Measurements from ENCODE around the gene LAMA1.

The LAMA1 gene

DNA sequence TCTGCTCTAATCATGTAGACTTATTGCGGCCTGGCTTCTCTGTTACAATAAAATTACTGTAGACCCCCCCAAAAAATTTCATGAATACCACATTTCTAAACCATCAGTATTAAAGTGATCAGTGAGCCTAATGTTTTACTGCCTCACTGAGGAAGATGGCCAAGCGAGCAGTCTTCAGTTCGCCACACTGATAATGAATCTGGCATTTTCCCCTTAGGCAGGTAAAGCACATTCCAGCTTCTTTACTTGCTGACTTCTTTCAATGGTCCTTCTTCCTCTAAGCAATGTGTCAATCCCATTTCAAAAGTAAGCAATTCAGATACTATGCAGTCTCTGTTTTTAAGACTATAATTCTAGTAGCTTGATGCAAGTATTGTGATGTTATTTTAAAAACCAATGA, 137.6 kb downstream of the LAMA1 start:
- no peak for DNase-seq

DNA sequence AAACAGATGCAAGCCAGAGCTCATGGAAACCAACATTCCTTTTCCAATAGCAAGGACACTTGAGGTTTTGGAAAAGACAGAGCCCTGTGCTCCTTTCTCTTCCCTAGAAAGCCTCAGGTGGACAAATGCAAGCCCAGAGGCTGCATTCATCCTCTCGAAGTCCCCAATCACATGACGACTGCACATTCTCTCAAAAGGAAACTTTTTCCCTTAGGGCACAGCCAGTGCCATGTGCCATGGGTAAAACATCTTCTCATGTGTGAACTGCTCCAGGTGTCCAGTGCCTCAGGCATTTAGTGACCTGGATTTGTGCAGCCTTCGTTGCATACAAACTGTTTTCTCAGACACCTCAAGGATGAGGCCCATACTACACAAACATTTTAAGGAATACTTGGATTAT, 140.7 kb downstream of the LAMA1 start:
- no peak for DNase-seq

DNA sequence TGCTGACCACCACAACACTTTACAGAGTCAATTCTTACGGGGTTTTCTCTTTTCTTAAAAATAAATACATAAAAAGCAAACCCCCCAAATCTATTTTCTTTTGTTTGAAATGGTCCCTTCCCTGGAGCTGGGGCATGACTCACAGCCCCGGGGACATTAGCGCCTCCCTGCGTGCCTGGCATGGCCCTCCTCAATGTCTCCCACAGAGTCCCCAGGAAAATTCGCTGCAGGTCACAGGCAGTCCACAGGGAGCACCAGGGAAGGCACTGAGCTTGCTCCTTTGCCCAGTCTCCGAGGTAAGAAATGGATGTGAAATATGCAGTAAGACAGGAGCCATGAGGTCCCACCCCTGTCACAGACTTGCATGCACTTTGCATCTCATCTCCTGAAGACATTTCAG, 142.5 kb downstream of the LAMA1 start:
- DNase-seq = no peak

DNA sequence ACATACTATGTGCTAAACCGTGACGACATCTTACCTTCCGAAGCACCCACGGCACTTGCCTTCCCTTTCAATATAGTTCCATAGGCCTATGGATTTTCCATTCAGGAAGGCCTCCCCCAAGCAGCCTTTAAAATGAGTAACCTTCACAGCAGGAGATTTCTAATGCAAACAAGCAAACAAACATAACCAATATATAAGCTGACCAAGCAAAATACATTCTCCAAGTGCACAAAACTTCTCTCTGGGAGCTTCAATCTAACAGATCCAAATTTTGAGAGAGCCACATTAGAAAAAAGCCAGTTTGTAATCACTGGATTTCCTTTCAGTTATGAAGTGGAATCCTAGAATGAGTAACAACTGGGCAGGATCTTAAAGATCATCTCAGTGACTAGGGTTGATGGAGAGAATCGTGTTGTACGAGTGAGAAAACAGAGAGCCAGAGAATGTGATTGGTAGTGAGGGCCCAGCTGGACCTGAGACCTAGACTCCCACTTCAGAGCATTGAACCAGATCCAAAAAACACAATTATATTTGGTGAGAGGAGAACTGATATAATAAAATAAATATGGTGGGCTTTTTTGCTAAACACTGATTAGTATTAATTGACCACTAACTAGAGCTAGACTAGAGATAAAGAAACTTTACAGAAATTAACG, 145.6 kb downstream of the LAMA1 start:
- DNase-seq = no peak

DNA sequence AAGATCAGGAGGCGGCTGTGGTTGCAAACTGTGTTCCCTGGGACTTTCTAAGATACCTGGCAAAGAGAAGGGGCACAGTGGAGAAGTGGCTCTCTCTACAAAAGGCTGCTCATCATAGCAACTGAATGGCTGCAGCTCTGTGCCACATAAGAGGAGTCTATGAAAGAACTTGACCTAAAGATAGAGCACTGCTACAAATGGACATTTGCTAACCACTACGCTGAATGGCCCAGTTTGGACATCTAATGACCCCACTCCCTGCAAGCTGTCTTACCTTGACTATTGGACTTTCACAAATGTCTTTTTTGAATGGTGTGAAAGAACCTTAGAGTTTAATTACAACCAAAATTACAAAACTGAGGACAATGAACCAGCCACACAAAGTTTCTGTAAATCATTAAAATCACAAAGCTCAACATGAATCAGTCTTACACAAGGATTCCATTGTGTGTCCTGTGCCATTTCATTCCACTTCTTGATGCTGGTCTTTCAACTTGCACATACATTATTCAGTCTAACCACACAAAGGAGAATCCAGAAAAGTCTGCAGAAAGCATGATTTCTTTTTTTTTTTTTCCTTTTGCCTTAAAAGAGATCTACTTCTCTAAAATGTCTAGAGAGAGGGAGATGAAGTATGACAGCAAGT, 154.0 kb downstream of the LAMA1 start:
- DNase-seq = no peak

DNA sequence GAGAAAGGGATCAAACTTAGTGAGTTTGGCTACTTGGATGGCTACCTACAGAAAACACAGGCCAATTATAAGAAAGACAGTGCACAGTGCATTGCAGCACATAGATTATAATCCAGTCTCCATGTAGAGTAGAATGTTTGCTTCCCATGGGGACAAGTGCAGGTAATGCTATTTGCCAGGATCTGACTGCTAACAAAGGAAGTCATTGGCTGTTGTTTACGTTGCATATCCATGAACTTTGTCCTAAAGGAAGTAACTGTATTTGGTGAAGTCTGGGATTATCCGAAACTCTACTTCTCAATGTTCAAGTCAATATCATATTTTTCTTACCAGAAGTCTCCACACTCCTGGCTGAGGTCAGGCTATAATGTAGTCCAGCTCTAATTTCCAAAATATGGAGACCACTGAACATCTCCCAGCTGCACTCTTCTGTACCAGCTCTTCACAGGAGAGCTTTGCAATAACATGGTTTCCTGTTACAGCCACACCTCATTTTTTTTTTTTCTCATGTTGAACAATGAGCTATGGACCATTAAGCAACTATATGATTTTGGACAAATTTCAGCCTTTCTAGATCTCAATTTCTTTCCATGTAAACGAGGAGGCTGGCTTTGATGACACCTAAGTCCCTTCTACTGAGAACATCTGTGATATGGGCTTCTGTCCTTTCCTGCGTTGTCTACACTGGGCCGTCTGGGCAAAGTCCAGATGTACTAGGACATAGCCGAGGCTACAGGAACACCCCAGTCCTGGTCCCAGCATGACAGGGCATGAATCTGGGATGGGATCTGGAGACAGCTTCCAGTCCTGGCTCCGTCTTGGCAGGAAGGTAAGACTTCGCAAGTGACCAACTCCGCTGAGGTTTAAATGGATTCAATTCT, 154.8 kb downstream of the LAMA1 start:
- no peak for DNase-seq

DNA sequence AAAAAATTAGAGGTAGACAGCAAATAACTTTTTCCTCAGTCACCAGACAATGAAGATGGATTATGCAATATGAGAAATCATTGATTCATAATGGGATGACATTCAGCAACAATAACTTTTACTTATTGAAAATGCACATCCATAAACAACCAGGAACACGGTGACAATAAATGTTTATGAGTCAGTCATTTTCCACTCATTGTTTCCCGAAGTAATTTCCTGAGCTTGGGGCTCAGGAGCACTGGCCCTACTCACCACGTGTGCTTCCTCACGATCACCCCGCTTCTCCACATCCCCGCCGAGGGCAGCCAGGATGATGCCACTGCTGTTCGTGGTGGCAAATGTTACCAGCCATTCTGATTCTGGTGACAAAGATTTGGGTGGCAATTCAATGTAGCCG, 156.3 kb downstream of the LAMA1 start:
- DNase-seq = no peak

DNA sequence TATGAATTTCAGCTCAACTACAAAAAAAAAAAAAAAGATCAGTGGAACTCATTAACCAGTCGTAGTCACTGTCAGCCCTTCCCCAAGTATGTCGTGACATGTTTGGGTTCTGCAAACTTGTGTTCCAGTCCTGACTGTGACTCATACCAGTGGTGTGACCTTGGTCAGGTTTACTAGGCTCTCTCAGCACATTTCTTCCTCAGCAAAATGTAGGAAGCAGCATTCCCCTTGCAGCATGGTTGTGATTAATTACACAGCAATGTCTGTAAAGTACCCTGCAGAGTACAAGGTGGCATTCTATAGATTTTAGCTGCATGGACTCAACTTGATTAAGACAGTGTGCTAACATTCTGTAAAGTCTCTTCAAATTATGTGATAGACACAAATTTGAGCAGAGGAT, 156.9 kb downstream of the LAMA1 start:
- DNase-seq = no peak

DNA sequence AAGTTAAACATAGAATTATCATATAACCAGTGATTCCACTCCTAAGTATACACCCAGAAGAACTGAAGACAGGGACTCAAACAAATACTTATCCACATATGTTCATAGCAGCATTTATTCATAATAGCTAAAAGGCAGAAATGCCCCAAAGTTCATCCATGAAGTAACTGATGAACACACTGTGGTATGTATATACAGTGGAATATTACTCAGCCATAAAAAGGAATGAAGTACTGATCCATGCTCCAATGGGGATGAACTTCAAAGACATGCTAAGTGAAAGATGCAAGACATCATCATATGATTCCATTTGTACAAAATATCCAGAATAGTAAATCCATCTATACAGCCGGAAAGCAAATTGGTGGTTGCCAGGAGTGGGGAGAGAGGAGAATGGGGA, 157.5 kb downstream of the LAMA1 start:
- DNase-seq = no peak

DNA sequence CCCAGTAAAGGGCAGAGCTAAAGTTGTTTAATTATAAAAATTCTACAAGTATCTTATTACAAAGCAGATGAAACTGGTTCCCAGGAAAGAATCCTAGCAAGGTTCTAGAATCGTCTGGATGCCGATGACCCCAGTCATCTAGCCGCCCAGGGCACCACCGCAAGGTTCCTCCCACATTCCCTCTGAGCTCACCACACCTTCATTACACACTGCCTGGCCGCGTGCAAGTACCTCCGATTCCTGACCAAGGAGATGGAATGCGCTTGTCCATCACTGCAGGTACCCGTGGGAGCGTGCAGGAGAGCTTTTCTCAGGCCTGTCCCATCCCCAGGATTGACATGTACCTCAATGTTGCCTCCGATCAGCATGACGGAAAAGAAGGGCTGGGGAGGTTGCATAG, 158.5 kb downstream of the LAMA1 start:
- DNase-seq = no peak

DNA sequence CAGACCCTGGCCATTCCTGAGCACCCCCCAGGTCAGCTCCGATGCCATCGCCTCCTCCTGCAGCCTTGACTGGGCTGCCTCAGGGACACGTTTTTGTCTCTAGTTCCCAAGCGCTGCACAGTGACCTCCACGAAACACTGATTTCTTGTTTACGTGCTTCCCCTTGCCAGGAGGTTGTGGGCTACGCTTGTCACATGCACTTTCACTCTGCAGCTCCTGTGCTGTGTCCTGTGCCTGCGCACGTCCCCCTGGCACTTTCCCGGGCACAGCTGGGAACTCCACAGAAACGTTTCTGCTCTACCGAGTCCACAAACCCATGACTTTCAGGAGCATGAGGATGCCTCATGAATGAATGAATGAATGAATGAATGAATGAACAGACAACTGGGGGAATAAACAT, 160.6 kb downstream of the LAMA1 start:
- no peak for DNase-seq

DNA sequence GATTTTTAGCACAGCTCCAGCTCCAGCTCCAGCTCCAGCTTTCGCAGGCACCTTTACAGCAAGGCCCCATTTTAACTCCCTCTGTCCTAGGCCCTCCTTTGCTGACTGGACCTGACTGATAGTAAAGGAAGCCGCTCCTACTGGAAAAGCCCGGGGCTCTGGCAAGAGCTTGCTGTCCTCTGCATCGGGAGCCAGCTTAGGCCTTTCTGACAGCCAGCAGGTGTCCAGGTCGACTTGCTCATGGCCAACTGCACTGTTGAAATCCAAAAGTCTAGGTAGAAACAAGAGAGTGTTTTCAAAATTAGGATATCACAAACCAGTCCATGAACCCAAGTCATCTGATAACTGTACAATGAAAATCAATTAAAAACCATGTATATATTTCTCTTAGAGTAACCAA, 161.1 kb downstream of the LAMA1 start:
- DNase-seq = no peak

DNA sequence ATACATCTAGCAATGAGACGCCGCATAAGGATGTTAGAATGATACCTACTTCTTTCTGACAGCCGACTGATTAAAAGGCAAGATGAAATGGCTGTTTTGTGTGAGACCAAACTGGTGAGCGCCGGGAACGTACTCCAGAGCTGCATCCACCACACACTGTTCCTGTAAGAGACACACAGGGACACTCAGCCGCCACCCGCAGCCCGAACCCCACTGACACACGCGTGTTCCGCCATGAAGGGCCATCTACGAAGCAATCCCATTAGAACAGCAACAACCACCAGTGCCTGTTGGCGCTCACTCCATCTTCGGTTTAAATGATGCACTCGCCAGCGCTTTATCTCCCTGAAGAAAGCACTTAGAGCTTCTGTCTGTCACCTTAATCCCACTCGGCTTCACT, 162.3 kb downstream of the LAMA1 start:
- no peak for DNase-seq

DNA sequence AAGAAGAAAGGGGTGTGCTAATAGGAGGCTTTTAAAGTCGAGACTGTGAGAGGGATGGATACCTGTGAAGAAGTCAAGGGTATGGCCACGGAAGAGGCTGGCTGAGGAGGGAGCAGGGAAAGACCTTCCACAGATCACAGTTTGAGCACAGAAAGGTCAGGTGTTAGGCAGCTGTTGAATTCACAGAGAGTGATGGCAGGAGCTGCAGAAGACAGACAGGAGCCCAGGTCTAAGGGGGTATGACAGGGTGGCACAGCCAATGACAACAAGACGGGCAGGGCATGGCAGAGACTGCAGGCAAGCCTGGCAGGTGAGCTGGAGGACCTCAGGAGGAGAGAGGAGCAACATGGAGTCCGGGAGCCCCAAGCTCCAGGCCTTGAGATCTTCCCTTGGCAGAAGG, 163.1 kb downstream of the LAMA1 start:
- DNase-seq = no peak

DNA sequence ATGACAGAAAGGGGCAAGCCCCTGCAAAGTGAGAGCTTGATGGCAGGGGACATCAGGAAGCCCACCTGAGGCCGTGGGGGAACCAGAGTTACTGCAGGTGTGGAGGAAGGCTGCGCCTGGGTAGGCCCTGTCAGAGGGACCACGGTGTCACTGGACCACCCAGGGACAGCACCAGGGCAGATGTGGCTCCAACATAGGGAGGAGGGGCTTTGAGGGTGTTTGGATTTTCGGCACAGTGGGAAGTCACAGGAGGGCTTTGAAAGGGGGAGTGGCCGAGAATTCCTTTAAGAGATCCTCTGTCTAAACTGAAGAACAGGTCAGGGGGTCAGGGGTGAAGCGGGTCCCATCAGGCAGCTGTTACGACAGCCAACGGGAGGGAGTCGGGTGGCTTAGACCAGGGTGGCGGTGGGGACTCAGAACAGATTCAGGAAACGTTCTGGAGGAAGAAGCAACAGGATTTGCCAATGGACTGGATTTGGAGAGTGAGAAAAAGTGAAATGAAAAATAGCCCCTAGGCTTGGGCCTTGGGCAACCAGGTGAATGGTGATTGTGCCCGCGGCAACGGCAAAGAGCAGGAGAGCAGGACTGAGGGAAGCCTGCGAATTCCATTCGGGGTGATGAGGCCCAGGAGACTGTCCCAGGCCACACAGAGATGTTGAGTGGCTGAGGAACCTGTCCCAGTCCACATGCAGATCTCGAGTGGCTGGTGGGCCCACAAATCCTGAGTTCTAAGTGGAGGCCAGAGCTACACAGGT, 166.1 kb downstream of the LAMA1 start:
- DNase-seq = no peak

DNA sequence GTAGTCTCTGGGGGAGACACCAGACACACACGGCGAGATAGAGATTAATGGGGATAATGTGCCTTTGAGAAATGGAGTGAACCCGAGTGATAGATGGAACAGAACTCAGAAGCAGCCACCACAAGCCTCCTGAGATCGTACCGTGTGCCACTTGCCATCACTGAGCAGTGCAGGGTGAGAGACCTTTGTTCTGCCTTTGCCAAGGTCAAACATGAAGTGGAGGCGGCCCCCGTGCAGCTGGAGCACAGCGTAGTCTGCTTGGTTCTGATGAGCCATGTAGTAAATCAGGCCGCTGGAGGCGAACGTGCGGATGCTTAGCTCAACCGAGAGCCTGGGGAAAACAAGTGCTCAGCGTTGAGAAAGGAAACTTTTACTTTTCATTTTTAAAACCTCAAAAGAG, 167.0 kb downstream of the LAMA1 start:
- DNase-seq = no peak

DNA sequence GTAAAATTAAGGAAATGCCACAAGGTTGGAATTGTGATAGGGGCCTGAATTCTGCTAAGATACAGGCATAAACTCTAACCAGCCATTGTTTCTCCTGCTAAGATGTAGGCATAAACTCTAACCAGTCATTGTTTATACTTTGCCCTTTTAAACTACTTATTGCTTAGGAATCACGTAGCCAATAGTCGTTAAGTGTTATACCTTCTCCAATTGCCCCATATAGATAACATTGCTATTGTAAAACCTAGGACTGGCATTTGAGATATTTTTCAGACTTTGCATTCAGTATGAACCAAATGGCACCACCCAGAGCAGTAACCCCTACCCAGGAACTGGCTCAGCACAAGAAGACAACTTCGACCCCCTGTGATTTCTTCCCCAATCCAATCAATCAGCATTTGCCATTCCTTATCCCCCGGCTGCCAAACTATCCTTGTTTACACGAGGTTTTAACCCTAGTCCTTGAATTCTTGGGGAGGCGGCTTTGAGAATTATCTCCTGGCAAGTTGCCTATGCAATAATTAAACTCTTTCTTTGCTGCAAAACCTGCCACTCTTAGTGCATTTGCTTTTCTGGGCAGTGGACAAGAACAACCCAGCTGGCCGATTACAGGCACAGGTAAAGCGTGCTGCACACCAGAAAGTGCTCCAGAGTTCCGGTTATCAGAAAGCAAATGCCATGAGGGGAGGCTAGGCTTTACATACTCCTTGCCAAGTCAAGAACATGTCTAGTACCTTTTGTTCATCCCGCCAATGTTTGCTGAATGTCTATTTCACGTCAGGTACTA, 167.6 kb downstream of the LAMA1 start:
- DNase-seq = no peak

DNA sequence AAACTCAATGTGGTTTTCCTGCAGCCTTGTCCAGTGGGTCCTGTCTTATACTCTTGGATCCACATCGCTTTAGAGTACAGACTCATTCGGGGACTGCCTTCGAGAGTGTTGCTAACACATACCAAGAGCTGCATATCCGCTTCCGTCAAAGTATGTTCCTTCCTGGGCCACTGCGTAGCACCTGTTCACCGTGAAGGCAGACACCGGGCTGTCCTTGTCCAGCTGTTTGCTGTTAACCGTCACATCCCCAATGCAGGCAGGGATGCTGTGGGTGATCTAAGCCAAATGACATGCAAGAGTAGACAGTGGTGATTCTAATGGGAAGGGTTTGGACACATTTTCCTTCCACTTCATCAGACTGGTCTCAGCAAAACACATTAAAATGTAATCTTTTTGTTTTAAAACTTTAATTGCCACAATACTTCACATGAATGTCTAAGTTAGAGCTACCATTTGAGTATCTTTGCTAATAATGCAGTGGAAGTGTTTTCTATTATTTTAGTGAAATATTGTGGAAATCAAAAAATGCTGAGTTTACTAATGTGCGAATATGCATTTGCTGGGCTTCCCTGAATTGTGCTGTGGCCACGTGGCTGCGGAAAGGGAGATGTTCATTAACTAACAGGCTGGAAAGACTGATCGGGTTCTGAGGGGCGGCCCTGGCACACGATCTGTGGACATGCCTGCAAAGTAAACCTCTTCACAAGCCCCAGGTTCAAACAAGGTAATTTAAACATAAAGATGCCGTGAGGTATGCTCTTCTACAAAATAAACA, 169.1 kb downstream of the LAMA1 start:
- DNase-seq = no peak

DNA sequence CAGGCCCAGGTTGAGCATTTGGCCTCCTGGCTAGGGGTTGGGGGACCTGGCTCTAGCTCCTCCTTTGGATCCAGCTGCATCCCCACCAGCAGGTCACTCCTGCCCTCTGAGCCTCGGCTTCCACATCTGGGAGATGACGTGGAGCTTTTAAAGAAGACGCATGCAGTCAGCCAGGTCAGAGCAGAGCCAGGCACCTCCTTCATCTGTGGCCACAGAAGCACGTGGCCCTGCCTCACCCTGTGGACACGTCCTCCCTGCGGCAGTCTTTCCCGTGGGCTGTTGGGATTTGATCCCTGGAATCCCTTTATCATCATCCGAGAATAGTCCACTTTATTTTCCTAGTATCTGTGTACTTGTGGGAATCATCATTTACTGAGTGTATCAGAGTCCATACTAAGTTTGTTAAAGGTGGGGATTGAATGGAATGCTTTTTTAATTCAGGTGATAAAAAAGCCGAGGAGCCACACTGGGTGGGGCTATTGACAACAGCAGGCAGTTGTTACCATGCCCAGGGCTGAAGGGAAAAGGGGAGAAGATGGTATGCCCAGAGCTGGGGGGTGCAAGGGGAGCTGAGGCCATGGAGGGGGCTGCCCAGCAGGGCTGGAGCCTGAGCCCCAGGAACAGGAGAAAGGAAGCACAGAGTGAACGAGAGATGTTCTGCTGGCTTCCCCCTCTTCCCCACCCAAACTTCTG, 170.1 kb downstream of the LAMA1 start:
- no peak for DNase-seq

DNA sequence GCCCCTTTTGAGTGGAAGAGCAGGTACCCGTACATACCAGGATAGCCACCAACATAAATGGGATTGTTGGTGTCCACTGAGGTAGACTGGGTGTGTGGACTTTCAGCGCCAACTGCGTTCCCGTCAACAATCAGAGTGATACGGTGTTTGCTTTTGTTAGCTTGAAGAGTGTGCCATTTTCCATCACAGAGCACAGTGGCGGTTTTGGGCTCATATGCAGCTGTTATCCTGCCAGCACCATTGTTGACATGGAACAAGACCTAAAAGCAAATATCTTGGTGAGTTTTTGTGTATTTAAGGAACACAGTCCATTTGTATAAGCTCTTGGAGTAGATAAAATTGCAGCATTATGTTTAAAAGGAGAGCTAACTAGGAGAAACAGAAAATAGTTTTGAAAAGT, 174.5 kb downstream of the LAMA1 start:
- no peak for DNase-seq

DNA sequence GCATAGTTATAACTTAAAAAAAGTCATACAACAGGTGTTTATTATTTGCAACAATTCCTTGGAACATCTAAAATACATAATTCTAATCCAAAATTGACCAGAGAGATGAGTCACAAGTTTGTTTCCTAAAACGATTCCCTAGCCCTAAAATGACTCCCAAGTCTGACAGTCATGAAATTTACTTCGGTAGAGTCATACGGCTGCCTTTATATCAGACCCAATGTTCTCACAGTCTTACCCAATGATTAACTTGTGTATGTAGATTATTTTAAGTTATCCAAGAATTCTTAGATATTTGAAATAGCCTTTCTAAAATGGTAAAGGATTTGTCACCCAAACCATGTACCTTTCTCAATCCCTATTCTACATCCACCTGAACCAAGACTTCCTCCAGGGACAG, 174.9 kb downstream of the LAMA1 start:
- DNase-seq = no peak
